NCI-H128 (cell line): ENCODE results near the gene SSNA1.

Source experiments
- DNase-seq: peaks from one replicate; lab custom pipeline; 2025; ENCODE audit not compliant: unreplicated experiment; lab: John Stamatoyannopoulos, UW

Gene SSNA1

DNA sequence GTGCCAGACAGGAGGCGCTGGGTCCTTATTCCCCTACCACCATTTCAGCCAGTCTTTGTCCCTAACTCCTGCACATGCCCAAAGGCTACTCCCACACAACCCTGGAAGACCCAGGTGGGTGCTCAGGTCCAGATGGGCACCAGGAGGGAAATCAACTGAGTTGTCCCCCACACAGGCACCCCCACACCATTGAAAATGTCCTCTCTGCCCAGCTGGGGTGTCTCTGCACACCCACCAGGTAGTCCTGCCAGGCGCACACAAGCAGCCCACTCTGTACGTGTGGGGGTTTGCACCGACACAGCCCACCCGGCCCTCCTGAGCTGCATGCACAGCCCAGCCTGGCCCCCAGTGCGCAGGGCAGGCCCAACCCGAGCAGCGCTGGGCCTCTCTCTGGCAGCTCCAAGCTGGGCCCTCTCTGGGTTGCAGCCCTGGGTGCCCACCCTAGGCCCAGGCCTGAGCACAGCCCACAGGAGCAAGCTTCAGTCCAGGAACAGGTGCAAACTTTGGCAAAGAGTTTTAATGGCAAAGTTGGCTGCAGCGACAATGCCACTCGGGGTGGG, 31.4 kb downstream of the SSNA1 start:
- no peak for DNase-seq

- DNase-seq = no peak
Observed at GRCh38 chr9:137220317-137221094, 32.0 kb downstream of the SSNA1 start.

GRCh38 chr9:137221095-137221505, 32.6 kb downstream of the SSNA1 start:
- DNase-seq = no peak

GRCh38 chr9:137221506-137222111, 33.1 kb downstream of the SSNA1 start:
- DNase-seq = no peak

DNA sequence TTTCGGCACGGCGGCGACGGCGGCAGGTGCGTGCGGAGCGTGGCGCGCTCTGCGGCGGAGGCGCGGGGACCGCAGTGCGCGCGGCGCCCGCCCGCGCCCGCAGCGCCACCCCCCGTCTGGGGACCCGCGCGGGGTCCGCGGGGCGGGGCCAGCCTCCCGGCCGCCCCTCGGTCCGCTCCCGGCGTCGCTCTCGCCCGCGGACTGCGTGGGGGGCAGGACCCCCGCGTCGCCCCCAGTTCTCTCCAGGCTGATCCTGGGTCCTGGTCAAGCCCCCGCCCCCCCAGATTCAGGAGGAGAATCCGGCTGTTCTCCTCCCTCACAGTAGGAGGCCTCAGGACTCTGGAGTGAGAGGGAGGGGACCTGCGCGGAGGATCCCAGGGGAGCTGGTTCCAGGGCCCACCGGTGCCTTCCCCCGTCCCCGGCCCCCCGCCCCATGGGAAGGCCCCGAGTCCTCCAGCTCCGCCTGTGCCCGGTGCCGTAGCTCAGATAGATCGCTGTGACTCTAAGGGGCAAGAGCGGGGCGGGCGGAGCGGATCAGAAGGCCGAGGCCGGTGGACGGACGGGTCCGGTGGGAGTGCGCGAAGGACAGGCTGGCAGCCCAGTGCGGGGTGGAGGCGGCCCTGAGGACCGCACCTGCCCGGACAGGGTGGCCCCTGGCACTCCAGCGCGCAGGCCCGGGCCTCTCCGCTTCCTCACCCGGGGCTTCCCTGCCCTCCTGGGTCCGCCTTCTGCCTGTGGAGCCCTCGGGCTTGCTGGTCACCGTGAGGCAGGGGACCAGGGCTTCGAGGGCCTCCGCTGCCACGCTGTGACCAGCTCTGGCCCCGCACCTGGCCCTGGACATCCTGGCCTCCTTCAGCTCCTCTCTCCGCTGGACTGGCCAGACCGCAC, 34.0 kb downstream of the SSNA1 start, which contains the start of gene RNF208:
RNF208 (minus strand) TSS at position 51 of the 888 bp plus-strand sequence. CDS start 1,028 bp downstream, outside the sequence.
- no peak for DNase-seq

DNA sequence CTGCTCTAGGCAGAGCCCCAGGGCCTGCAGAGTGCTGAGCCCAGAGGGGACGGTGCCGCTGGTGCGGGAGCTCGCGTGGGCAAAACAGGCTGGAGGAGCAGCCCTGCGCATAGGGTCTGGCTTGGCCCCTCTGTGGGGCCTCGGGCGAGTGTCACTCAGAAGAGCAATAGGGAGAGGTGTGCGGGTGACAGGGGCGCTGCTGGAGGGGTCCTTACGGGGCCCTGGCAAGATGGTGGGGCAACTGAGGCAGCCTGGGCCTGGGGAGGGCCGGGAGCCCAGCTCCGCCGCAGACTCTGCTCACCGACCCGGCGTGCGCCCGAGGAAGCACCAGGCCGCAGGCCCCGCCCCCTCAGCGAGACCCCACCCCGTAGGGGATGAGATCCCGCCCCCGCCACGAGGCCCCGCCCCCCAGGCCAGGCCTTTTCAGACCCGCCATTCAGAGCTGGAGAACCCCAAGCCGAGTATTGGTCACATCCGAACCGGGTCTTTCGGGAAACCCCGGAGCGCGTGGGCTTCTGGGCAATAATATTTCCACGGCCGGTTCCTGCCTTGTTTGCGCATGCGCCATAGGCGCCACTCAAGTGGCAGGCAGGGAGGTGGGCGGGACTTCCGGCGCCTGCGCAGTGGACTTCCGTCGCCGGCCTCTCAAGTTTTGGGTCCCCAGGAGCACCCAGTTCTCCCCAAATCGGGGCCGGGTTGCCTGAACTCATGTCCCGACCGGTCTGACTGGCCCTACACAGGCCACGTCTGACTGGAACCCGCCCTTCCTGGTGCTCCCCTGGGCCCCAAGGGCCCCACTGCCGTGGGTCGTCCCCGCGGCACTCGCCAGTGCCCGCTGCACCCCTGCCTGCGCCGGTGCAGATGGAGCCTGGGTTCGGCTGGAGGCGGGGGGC, 34.8 kb downstream of the SSNA1 start:
- peak; percentile 95 for DNase-seq

- DNase-seq = no peak
Observed at GRCh38 chr9:137224830-137225694, 36.6 kb downstream of the SSNA1 start, which contains the start of gene CYSRT1. Gene CYSRT1, plus strand, starts transcription at chr9:137225174. Its CDS starts 448 bp downstream, at chr9:137225622.

GRCh38 chr9:137225699-137226331, 37.3 kb downstream of the SSNA1 start:
- no peak for DNase-seq

GRCh38 chr9:137226338-137227053, 38.0 kb downstream of the SSNA1 start:
- DNase-seq = no peak

DNA sequence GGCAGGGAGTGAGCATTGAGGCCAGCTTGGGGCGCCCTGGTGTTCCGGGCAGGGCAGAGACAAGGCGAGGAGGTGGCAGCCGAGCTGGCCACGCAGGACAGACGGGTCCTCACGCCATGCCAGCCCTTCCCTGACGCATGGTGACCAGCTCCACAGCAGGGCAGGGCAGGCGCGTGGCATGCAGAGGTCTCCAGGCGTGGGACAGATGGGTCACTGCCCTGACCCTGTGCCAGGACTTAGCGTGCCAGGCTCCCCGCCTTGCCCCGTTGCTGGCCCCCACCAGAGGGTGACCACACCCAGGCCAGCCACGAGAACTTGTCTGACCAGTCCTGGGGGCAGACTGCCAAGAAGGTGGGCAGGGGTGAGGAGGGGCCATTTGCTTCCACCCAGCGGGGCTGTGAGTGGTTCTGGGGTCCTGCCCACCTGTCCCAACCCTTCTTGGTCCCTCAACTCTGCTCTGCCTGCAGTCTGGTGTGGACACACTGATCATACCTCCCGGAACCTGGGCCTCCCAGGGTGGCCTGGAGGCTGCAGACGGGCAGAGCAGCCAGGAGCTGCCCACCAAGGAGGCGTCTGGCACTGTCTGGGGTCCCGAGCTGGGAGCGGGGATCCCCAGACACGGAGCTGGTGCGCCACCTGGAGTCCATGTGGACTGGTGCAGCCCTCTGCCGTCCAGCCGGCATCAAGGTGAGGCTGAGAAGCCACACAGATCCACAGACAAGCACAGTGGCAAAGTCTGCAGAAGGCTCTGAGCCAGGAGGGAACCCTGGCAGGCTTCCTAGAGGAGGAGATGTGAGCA, 38.8 kb downstream of the SSNA1 start, which contains the start of gene RNF224:
RNF224 (plus strand) TSS at position 449 of the 799 bp plus-strand sequence. CDS start 834 bp downstream, outside the sequence.
- peak; percentile 86 for DNase-seq

GRCh38 chr9:137227853-137228505, 39.5 kb downstream of the SSNA1 start:
- DNase-seq = no peak

DNA sequence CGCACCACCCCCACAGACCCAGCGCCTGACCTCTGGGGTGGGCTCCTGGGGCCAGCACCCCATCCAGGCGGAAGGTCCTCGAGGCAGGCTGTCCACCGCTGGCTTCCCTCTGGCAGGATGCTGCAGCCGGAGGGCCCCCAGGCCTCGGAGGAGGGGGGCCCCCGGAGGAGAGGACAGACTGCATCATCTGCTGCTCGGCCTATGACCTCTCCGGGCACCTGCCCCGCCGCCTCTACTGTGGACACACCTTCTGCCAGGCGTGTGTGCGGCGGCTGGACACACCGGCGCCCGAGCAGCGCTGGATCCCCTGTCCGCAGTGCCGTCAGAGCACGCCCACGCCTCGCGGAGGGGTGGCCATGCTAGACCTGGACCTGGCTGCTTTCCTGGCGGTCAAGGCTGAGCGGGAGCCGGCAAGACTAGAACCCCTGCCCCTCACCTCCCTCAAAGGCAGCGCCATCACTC, 40.1 kb downstream of the SSNA1 start:
- DNase-seq = no peak

DNA sequence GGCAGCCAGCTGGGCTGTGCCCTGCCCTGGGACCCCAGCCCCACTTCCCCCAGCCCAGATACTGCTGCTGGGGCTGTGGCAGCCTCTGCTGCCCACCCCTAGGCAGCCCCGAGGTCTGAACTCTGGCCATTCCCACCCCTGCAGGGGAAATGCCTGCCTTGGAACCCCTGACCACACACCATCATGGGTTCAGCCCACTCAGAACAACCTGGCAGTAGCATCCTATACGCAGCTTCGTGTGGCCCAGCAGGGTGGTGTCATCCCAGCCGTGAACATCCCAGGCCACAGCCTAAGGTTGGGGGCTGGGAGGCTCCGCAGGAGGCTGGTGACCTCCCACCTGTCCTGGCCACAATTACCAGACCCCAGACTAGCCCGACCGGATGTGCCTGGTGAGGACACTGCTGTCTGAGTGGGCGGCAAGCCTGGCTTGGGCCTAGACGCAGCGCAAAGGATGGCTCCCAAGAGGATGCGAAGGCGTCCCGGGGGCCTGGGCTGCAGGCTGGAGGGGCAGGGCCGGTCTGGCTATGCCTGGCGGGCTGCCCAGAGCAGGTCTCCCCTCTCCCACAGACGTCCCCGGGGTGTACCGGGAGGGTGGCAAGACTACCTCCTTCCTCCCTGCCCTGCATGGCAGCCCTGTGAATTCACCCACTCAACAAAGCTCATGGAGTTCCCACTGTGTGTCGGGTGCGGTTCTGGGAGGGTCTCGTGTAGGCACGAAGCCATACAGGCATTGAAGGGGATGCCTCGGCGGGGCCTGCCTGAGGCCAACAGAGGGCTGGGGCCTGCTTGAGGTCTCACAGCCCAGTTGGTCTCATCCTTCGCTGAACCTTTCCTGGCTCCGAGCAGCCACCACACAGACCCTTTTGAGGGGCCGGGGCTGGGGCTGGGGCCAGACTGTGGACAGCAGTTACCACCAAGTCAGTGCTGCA, 40.8 kb downstream of the SSNA1 start:
- DNase-seq = no peak

DNA sequence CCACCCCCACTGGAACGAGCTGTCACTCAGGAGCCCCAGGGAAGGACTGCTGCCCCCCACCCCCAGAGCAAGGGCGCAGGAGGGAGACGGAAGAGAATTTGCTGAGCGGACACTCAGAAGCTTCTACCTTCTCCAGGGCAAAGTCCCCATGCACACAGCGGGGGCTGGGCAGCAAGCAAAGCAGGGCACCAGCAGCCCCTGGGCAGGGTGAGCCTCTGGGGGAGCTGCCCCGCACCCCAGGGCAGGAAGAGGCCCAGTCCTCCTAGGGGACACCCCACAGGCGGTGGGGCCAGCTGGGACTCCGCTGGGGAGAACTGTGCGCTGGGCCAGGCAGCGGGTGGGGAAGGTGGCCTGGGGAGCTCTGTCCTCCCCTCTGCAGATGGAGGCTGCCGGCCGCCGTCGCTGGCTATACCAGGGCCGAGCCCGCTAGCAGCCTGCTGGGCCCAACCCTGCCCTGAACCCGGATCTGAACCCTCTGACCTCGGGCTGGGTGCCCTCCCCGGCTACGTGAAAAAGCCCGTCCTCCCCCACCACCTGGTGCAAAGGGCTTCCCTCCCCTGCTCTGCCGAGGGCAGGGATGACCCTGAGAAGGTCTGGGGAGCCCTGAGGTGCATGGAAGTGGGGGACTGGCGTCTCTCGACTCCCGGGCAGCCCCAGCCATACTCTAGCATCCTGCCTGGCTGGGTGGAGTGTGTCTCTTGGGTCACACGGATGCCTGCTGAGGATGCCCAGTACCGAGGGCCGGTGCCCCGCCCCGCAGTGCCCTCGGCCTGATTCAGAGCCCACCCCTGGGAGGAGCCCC, 41.6 kb downstream of the SSNA1 start:
- no peak for DNase-seq
